GM18868 (cell line): ENCODE measurements around the gene GPR183.

Experiments used
- ATAC-seq: cut with Tn5 transposase; IDR thresholded peaks from one replicate; pipeline ENCODE4 v1.9.1; 2021; ENCODE audit warnings: mild to moderate bottlenecking, moderate library complexity; ENCODE audit not compliant: unreplicated experiment

The GPR183 gene

GRCh38 chr13:99307247-99307646, at the start of gene GPR183:
GPR183 (minus strand) TSS chr13:99307399; CDS start chr13:99296145, 11,254 bp downstream.
- peak; percentile 58 for ATAC-seq

GRCh38 chr13:99356262-99357091, 49.3 kb upstream of the GPR183 start:
- peak; percentile 54 for ATAC-seq

- ATAC-seq = no peak
These were observed 48.7 kb upstream of the GPR183 start for GRCh38 chr13:99356012-99356261.

- ATAC-seq = no peak
These were observed 48.2 kb upstream of the GPR183 start for GRCh38 chr13:99355267-99356011.

GRCh38 chr13:99354371-99354951, 47.3 kb upstream of the GPR183 start:
- peak; percentile 30 for ATAC-seq

GRCh38 chr13:99353836-99354235, 46.6 kb upstream of the GPR183 start:
- no peak for ATAC-seq

GRCh38 chr13:99353246-99353600, 46.0 kb upstream of the GPR183 start:
- no peak for ATAC-seq

- ATAC-seq = no peak
These were observed 45.4 kb upstream of the GPR183 start for GRCh38 chr13:99352351-99353245.

GRCh38 chr13:99351772-99352171, 44.6 kb upstream of the GPR183 start:
- ATAC-seq = no peak

- no peak for ATAC-seq
These were observed 43.0 kb upstream of the GPR183 start for GRCh38 chr13:99350191-99350590.

GRCh38 chr13:99347911-99348451, 40.8 kb upstream of the GPR183 start:
- ATAC-seq = peak; percentile 72

- peak; percentile 16 for ATAC-seq
These were observed 40.2 kb upstream of the GPR183 start for GRCh38 chr13:99347335-99347878.

GRCh38 chr13:99346335-99347042, 39.3 kb upstream of the GPR183 start:
- ATAC-seq = no peak

GRCh38 chr13:99345345-99345744, 38.1 kb upstream of the GPR183 start:
- ATAC-seq = no peak

GRCh38 chr13:99344610-99345208, 37.5 kb upstream of the GPR183 start:
- no peak for ATAC-seq

GRCh38 chr13:99342723-99343315, 35.6 kb upstream of the GPR183 start:
- no peak for ATAC-seq

- ATAC-seq = no peak
These were observed 34.9 kb upstream of the GPR183 start for GRCh38 chr13:99341969-99342722.

- ATAC-seq = no peak
These were observed 33.4 kb upstream of the GPR183 start for GRCh38 chr13:99340638-99341037.
